Measurements from ENCODE around the gene HUWE1.
"Not testable (repeated sequence)": the region's sequence is repeated elsewhere in the genome, so short reads cannot be mapped to it uniquely, and the experiment has no call there.

The HUWE1 gene

GRCh38 chrX:53606456-53606855 is 80.1 kb downstream of the HUWE1 start:
- DNase-seq (ENCODE audit: low read depth in 2 of 2): no peak

- DNase-seq (ENCODE audit: low read depth in 2 of 2): no peak
Observed at GRCh38 chrX:53605004-53605403, 81.5 kb downstream of the HUWE1 start.

GRCh38 chrX:53599781-53600396 is 86.6 kb downstream of the HUWE1 start:
- no peak for DNase-seq (ENCODE audit: low read depth in 2 of 2)

- DNase-seq (ENCODE audit: low read depth in 2 of 2): no peak
Observed at GRCh38 chrX:53598169-53598568, 88.3 kb downstream of the HUWE1 start.

GRCh38 chrX:53595266-53595810 is 91.2 kb downstream of the HUWE1 start:
- DNase-seq (ENCODE audit: low read depth in 2 of 2): no peak

- no peak for DNase-seq (ENCODE audit: low read depth in 2 of 2)
Observed at GRCh38 chrX:53594354-53594753, 92.2 kb downstream of the HUWE1 start.

GRCh38 chrX:53587795-53588420 is 98.6 kb downstream of the HUWE1 start:
- DNase-seq (ENCODE audit: low read depth in 2 of 2): no peak

- no peak for DNase-seq (ENCODE audit: low read depth in 2 of 2)
Observed at GRCh38 chrX:53584891-53585290, 101.6 kb downstream of the HUWE1 start.

- DNase-seq (ENCODE audit: low read depth in 2 of 2): no peak
Observed at GRCh38 chrX:53583571-53583970, 102.9 kb downstream of the HUWE1 start.

- no peak for DNase-seq (ENCODE audit: low read depth in 2 of 2)
Observed at GRCh38 chrX:53580742-53581504, 105.6 kb downstream of the HUWE1 start.

GRCh38 chrX:53571494-53571893 is 115.0 kb downstream of the HUWE1 start:
- no peak for DNase-seq (ENCODE audit: low read depth in 2 of 2)

- no peak for DNase-seq (ENCODE audit: low read depth in 2 of 2)
Observed at GRCh38 chrX:53563324-53563723, 123.2 kb downstream of the HUWE1 start.

- DNase-seq (ENCODE audit: low read depth in 2 of 2): no peak
Observed at GRCh38 chrX:53561912-53562311, 124.6 kb downstream of the HUWE1 start.

GRCh38 chrX:53558646-53559045 is 127.9 kb downstream of the HUWE1 start:
- no peak for DNase-seq (ENCODE audit: low read depth in 2 of 2)

GRCh38 chrX:53556868-53557267 is 129.7 kb downstream of the HUWE1 start:
- no peak for DNase-seq (ENCODE audit: low read depth in 2 of 2)

GRCh38 chrX:53550756-53551463 is 135.6 kb downstream of the HUWE1 start:
- DNase-seq (ENCODE audit: low read depth in 2 of 2): no peak

GRCh38 chrX:53547668-53548067 is 138.9 kb downstream of the HUWE1 start:
- DNase-seq (ENCODE audit: low read depth in 2 of 2): no peak

GRCh38 chrX:53544936-53545335 is 141.6 kb downstream of the HUWE1 start:
- no peak for DNase-seq (ENCODE audit: low read depth in 2 of 2)

- no peak for DNase-seq (ENCODE audit: low read depth in 2 of 2)
Observed at GRCh38 chrX:53538781-53539180, 147.7 kb downstream of the HUWE1 start.

- not testable (repeated sequence) for DNase-seq (ENCODE audit: low read depth in 2 of 2)
Observed at GRCh38 chrX:53531255-53531966, 155.1 kb downstream of the HUWE1 start.

- no peak for DNase-seq (ENCODE audit: low read depth in 2 of 2)
Observed at GRCh38 chrX:53526999-53527398, 159.5 kb downstream of the HUWE1 start.

Data from fibroblast of skin of left biceps (primary cell).